Measurements from ENCODE around the gene CTCF.

CTCF gene

GRCh38 chr16:67535201-67535600, 27.1 kb upstream of the CTCF start:
- no peak for DNase-seq (ENCODE audit: low spot score)

GRCh38 chr16:67537270-67537635, 25.1 kb upstream of the CTCF start:
- no peak for DNase-seq (ENCODE audit: low spot score)

- no peak for DNase-seq (ENCODE audit: low spot score)
These were observed 24.4 kb upstream of the CTCF start for GRCh38 chr16:67537636-67538591.

- no peak for DNase-seq (ENCODE audit: low spot score)
These were observed 23.6 kb upstream of the CTCF start for GRCh38 chr16:67538666-67539101.

- DNase-seq (ENCODE audit: low spot score), result no peak
These were observed 23.1 kb upstream of the CTCF start for GRCh38 chr16:67539271-67539670.

- no peak for DNase-seq (ENCODE audit: low spot score)
These were observed 22.4 kb upstream of the CTCF start for GRCh38 chr16:67539691-67540635.

GRCh38 chr16:67540756-67541155, 21.6 kb upstream of the CTCF start:
- no peak for DNase-seq (ENCODE audit: low spot score)

GRCh38 chr16:67541391-67542263, 20.7 kb upstream of the CTCF start:
- DNase-seq (ENCODE audit: low spot score), result peak; percentile 58

- DNase-seq (ENCODE audit: low spot score), result peak; percentile 95
These were observed 19.9 kb upstream of the CTCF start for GRCh38 chr16:67542464-67542863.

- DNase-seq (ENCODE audit: low spot score), result no peak
These were observed 19.3 kb upstream of the CTCF start for GRCh38 chr16:67543036-67543435.

GRCh38 chr16:67543582-67543981, 18.7 kb upstream of the CTCF start:
- no peak for DNase-seq (ENCODE audit: low spot score)

- no peak for DNase-seq (ENCODE audit: low spot score)
These were observed 17.9 kb upstream of the CTCF start for GRCh38 chr16:67544329-67544841.

- no peak for DNase-seq (ENCODE audit: low spot score)
These were observed 17.3 kb upstream of the CTCF start for GRCh38 chr16:67544844-67545664.

GRCh38 chr16:67545665-67546024, 16.7 kb upstream of the CTCF start:
- no peak for DNase-seq (ENCODE audit: low spot score)

GRCh38 chr16:67546091-67546501, 16.2 kb upstream of the CTCF start:
- no peak for DNase-seq (ENCODE audit: low spot score)

GRCh38 chr16:67546761-67547422, 15.4 kb upstream of the CTCF start:
- peak; percentile 83 for DNase-seq (ENCODE audit: low spot score)

- DNase-seq (ENCODE audit: low spot score), result peak; percentile 97
These were observed 14.7 kb upstream of the CTCF start for GRCh38 chr16:67547423-67548264.

GRCh38 chr16:67548265-67549126, 13.8 kb upstream of the CTCF start:
- DNase-seq (ENCODE audit: low spot score), result peak; percentile 93
